HG02884 (cell line): ENCODE data around the gene MYOZ3.

Experiments used
- ATAC-seq: cut with Tn5 transposase; IDR thresholded peaks from one replicate; pipeline ENCODE4 v1.9.1; 2021; ENCODE audit warnings: mild to moderate bottlenecking, moderate library complexity; ENCODE audit not compliant: unreplicated experiment

The MYOZ3 gene

GRCh38 chr5:150661086-150661485, at the start of gene MYOZ3:
Gene MYOZ3 (plus strand): TSS chr5:150661251. CDS start chr5:150662942, 1,691 bp downstream.
- ATAC-seq, result no peak

- ATAC-seq, result no peak
Measured at GRCh38 chr5:150612405-150612804, 48.6 kb upstream of the MYOZ3 start.

GRCh38 chr5:150612905-150613670, 48.0 kb upstream of the MYOZ3 start:
- ATAC-seq, result no peak

GRCh38 chr5:150613991-150614660, 46.9 kb upstream of the MYOZ3 start:
- ATAC-seq, result no peak

GRCh38 chr5:150614661-150615060, 46.4 kb upstream of the MYOZ3 start:
- ATAC-seq, result no peak

GRCh38 chr5:150615141-150615699, 45.8 kb upstream of the MYOZ3 start:
- no peak for ATAC-seq

GRCh38 chr5:150616024-150616470, 45.0 kb upstream of the MYOZ3 start:
- no peak for ATAC-seq

- ATAC-seq, result no peak
Measured at GRCh38 chr5:150616506-150616905, 44.5 kb upstream of the MYOZ3 start.

- ATAC-seq, result no peak
Measured at GRCh38 chr5:150618163-150618562, 42.9 kb upstream of the MYOZ3 start.

GRCh38 chr5:150618588-150619281, 42.3 kb upstream of the MYOZ3 start:
- ATAC-seq, result no peak

GRCh38 chr5:150619359-150620230, 41.5 kb upstream of the MYOZ3 start:
- ATAC-seq, result no peak

GRCh38 chr5:150621301-150621700, 39.8 kb upstream of the MYOZ3 start:
- no peak for ATAC-seq

GRCh38 chr5:150622157-150622556, 38.9 kb upstream of the MYOZ3 start:
- no peak for ATAC-seq

GRCh38 chr5:150623152-150623877, 37.7 kb upstream of the MYOZ3 start:
- no peak for ATAC-seq

GRCh38 chr5:150623878-150624216, 37.2 kb upstream of the MYOZ3 start:
- ATAC-seq, result no peak

- ATAC-seq, result peak; percentile 28
Measured at GRCh38 chr5:150624334-150625163, 36.5 kb upstream of the MYOZ3 start.

GRCh38 chr5:150625164-150625535, 35.9 kb upstream of the MYOZ3 start:
- ATAC-seq, result no peak

GRCh38 chr5:150625831-150626746, 35.0 kb upstream of the MYOZ3 start:
- ATAC-seq, result peak; percentile 39
